ENCODE results near the gene VPS36.
"Not testable (repeated sequence)": the region's sequence is repeated elsewhere in the genome, so short reads cannot be mapped to it uniquely, and the experiment has no call there.

VPS36 gene

DNA sequence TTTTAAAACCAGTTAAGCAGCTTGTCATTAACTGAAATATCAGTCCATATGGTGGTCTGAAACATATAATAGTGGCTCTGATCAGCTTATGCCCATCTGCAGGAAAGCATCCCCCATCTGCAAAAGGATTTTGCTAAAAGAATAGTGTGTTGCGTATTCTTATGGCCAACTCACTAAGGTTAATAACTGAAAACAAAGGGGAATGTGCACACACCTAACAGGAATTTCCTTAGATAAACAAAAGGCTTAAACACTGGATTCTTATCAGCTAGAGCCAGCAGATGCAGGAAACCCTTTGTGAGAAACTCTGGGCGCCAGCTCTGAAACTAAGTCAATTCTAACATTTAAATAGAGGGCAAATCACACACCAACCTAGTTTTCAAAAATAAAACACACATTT, 22.1 kb downstream of the VPS36 start:
- Histone ChIP-seq H3K9me3 (ENCODE audit: control insufficient read depth, low read length) (no peaks in the 10 kb centered on the region), H3K36me3 (ENCODE audit: control insufficient read depth, insufficient read depth, low read length, severe bottlenecking) (peaks cover 76% of the 10 kb centered on the region), H3K27me3 (replicated peaks; ENCODE audit: control insufficient read depth, insufficient read depth, low read length) (no peaks in the 10 kb centered on the region), H3K4me1 (ENCODE audit: control insufficient read depth, insufficient read depth, low read length) (no peaks in the 10 kb centered on the region), H3K4me3 (ENCODE audit: low read length) (no peak overlapping the region), H3K9ac (ENCODE audit: low read length) (no peak overlapping the region)
- peak; percentile 34 for DNase-seq (ENCODE audit: low read depth)

DNA sequence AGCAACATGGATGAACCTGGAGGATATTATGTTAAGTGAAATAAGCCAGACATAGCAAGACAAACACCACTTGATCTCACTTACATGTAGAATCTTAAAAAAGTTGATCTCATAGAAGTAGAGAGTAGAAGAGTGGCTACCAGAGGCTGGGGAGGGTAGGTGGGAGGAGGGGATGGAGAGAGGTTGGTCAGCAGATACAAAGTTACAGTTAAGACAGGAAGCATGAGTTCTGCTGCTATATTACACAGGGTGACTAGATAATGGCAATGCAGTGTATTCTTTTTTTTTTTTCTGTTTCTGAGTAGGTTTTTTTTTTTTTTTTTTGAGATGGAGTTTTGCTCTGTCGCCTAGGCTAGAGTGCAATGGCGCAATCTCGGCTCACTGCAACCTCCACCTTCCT, 29.2 kb downstream of the VPS36 start:
- H3K4me3 ChIP-seq (ENCODE audit: low read length), result no peak overlapping the region
- H3K27me3 ChIP-seq (replicated peaks; ENCODE audit: control insufficient read depth, insufficient read depth, low read length), result no peaks in the 10 kb centered on the region
- no peak overlapping the region for H3K9ac ChIP-seq (ENCODE audit: low read length)
- peaks cover 78% of the 10 kb centered on the region for H3K36me3 ChIP-seq (ENCODE audit: control insufficient read depth, insufficient read depth, low read length, severe bottlenecking)
- no peaks in the 10 kb centered on the region for H3K9me3 ChIP-seq (ENCODE audit: control insufficient read depth, low read length)
- H3K4me1 ChIP-seq (ENCODE audit: control insufficient read depth, insufficient read depth, low read length), result no peaks in the 10 kb centered on the region
- no peak for DNase-seq (ENCODE audit: low read depth)

DNA sequence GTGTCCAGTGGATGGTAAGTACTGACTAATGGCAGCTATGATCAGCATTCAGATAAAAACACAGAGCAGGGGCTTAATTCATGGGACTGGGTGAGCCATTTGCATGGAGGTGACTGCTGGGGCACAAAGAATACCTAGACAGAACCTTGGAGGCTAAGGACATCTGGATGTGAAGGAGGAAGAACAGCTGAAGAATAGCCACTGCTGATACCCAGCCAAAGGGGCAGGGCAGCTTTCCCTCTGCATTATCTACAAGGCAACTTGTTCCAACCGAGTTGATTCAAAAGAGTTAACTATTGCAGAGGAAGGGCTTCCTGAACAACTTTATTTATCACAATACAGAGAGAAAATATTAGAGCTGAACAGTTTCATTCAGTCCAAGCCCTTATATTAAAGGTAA, 31.4 kb downstream of the VPS36 start:
- Histone ChIP-seq H3K4me1 (ENCODE audit: control insufficient read depth, insufficient read depth, low read length) (peaks cover 16% of the 10 kb centered on the region), H3K9me3 (ENCODE audit: control insufficient read depth, low read length) (no peaks in the 10 kb centered on the region), H3K36me3 (ENCODE audit: control insufficient read depth, insufficient read depth, low read length, severe bottlenecking) (peaks cover 71% of the 10 kb centered on the region), H3K4me3 (ENCODE audit: low read length) (no peak overlapping the region), H3K9ac (ENCODE audit: low read length) (no peak overlapping the region), H3K27me3 (replicated peaks; ENCODE audit: control insufficient read depth, insufficient read depth, low read length) (no peaks in the 10 kb centered on the region)
- no peak for DNase-seq (ENCODE audit: low read depth)

DNA sequence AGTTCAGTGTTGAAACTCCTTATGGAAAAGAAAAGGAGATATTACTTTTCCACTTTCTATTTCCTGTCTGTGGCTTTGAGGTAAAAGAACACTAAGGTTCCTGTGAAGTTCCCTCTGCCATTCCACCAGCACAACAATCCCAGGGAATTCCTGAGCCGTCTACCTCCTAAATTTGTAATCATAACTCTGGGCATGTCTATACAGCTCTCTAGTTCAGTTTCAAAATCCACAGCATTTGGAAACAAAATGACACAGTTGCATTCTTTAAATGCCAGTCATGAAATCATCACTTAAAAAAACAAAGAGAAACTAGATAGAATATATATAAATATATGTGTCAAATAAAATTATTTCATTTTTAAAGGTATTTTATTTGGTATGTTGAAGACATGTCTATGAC, 35.5 kb downstream of the VPS36 start:
- DNase-seq (ENCODE audit: low read depth), result peak; percentile 79
- H3K36me3 ChIP-seq (ENCODE audit: control insufficient read depth, insufficient read depth, low read length, severe bottlenecking), result peaks cover 45% of the 10 kb centered on the region

DNA sequence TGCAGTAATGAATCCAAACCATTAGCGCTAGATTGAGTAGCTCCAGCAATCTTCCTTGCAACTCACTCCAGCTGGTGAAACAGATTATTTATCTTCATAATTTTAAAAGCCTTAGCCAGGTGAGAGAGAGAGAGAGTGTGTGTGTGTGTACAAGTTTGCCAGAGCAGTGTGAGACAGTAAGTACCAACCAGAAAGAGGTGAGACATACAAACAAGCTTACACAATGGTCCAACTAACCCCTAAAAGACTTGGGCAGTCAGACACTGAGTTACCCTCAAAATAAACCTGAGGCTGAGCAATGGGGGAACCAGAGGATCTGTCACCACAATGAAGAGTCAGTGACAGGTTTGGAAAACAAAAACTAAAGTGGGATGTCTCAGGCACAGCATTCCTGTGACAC, 36.4 kb downstream of the VPS36 start:
- Histone ChIP-seq H3K9ac (ENCODE audit: low read length) (peak overlapping the region; percentile 68), H3K36me3 (ENCODE audit: control insufficient read depth, insufficient read depth, low read length, severe bottlenecking) (peaks cover 40% of the 10 kb centered on the region), H3K4me3 (ENCODE audit: low read length) (no peak overlapping the region), H3K4me1 (ENCODE audit: control insufficient read depth, insufficient read depth, low read length) (peaks cover 49% of the 10 kb centered on the region), H3K27me3 (replicated peaks; ENCODE audit: control insufficient read depth, insufficient read depth, low read length) (no peaks in the 10 kb centered on the region), H3K9me3 (ENCODE audit: control insufficient read depth, low read length) (no peaks in the 10 kb centered on the region)
- no peak for DNase-seq (ENCODE audit: low read depth)

More for the DNA sequence above, 35.5 kb downstream of the VPS36 start:
- Histone ChIP-seq H3K27me3 (replicated peaks; ENCODE audit: control insufficient read depth, insufficient read depth, low read length) (no peaks in the 10 kb centered on the region), H3K9me3 (ENCODE audit: control insufficient read depth, low read length) (no peaks in the 10 kb centered on the region), H3K9ac (ENCODE audit: low read length) (peak overlapping the region; percentile 68), H3K4me1 (ENCODE audit: control insufficient read depth, insufficient read depth, low read length) (peaks cover 49% of the 10 kb centered on the region), H3K4me3 (ENCODE audit: low read length) (no peak overlapping the region)

DNA sequence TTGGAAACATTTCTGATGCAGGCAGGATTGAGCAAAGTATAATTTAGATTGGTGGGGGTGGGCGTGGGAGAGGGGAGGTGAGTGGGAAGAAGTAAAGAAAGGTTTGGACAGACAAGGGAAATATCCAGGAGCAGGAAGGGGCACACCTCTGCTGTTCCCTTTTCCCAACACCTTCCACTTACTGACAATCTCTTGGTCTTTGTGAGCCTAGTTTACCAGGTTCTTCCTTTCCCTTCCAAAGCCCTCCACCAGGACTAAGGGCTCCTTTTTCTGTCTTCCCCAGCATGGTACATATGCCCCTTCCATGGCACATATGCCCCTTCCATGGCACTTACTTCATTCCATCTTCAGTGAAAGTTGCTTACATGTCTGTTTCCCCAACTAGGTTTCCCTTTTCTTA, 38.3 kb downstream of the VPS36 start:
- H3K4me1 ChIP-seq (ENCODE audit: control insufficient read depth, insufficient read depth, low read length), result peaks cover 49% of the 10 kb centered on the region
- H3K4me3 ChIP-seq (ENCODE audit: low read length), result peak overlapping the region; percentile 47
- H3K36me3 ChIP-seq (ENCODE audit: control insufficient read depth, insufficient read depth, low read length, severe bottlenecking), result peaks cover 28% of the 10 kb centered on the region

DNA sequence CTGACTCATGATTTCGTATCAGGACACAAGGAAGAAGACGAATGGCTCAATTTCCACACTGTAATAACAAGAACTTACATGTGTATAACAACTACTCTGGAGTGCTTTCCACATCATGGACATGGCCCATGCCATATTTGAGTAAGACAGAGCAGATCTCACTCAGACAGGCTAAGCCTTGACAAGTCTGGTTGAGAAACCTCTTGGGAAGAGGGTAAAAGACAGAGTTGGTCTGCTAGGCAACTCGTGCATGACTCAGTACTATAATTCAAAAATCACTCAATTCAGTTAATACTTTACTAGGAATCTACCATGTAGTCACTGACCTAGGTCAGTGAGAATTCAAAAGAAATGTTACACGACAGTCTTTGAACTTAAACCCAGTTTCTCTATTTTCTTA, 38.8 kb downstream of the VPS36 start:
- Histone ChIP-seq H3K9me3 (ENCODE audit: control insufficient read depth, low read length) (no peaks in the 10 kb centered on the region), H3K4me1 (ENCODE audit: control insufficient read depth, insufficient read depth, low read length) (peaks cover 50% of the 10 kb centered on the region), H3K9ac (ENCODE audit: low read length) (peak overlapping the region; percentile 41), H3K27me3 (replicated peaks; ENCODE audit: control insufficient read depth, insufficient read depth, low read length) (no peaks in the 10 kb centered on the region), H3K36me3 (ENCODE audit: control insufficient read depth, insufficient read depth, low read length, severe bottlenecking) (peaks cover 23% of the 10 kb centered on the region), H3K4me3 (ENCODE audit: low read length) (peak overlapping the region; percentile 47)
- DNase-seq (ENCODE audit: low read depth), result peak; percentile 61

More for the DNA sequence above, 38.3 kb downstream of the VPS36 start:
- Histone ChIP-seq H3K9ac (ENCODE audit: low read length) (peak overlapping the region; percentile 41), H3K27me3 (replicated peaks; ENCODE audit: control insufficient read depth, insufficient read depth, low read length) (no peaks in the 10 kb centered on the region), H3K9me3 (ENCODE audit: control insufficient read depth, low read length) (no peaks in the 10 kb centered on the region)
- DNase-seq (ENCODE audit: low read depth), result no peak

DNA sequence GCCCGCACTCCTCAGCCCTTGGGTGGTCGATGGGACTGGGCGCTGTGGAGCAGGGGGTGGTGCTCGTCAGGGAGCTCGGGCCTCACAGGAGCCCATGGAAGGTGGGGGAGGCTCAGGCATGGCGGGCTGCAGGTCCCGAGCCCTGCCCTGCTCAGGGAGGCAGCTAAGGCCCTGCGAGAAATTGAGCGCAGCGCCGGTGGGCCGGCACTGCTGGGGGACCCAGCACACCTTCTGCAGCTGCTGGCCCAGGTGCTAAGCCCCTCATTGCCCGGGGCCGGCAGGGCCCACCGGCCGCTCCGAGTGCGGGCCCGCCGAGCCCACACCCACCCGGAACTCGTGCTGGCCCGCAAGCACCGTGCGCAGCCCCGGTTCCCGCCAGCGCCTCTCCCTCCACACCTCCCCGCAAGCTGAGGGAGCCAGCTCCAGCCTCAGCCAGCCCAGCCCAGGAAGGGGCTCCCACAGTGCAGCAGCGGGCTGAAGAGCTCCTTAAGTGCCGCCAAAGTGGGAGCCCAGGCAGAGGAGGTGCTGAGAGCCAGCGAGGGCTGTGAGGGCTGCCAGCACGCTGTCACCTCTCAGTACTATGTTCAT, 42.3 kb downstream of the VPS36 start:
- not testable (repeated sequence) for H3K4me3 ChIP-seq (ENCODE audit: low read length); DNase-seq (ENCODE audit: low read depth); H3K36me3 ChIP-seq (ENCODE audit: control insufficient read depth, insufficient read depth, low read length, severe bottlenecking); H3K9me3 ChIP-seq (ENCODE audit: control insufficient read depth, low read length); H3K9ac ChIP-seq (ENCODE audit: low read length); H3K27me3 ChIP-seq (replicated peaks; ENCODE audit: control insufficient read depth, insufficient read depth, low read length)
- peaks cover 39% of the 10 kb centered on the region for H3K4me1 ChIP-seq (ENCODE audit: control insufficient read depth, insufficient read depth, low read length)

DNA sequence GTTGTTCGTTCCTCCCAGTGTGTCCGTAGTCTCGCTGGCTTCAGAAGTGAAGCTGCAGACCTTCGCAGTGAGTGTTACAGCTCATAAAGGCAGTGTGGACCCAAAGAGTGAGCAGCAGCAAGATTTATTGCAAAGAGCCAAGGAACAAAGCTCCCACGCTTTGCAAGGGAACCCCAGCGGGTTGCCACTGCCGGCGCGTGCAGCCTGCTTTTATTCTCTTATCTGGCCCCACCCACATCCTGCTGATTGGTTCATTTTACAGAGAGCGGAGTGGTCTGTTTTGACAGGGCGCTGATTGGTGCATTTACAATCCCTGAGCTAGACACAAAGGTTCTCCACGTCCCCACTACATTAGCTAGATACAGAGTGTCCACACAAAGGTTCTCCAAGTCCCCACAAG, 43.0 kb downstream of the VPS36 start:
- not testable (repeated sequence) for DNase-seq (ENCODE audit: low read depth); H3K36me3 ChIP-seq (ENCODE audit: control insufficient read depth, insufficient read depth, low read length, severe bottlenecking); H3K9me3 ChIP-seq (ENCODE audit: control insufficient read depth, low read length); H3K4me3 ChIP-seq (ENCODE audit: low read length); H3K27me3 ChIP-seq (replicated peaks; ENCODE audit: control insufficient read depth, insufficient read depth, low read length); H3K9ac ChIP-seq (ENCODE audit: low read length)
- peaks cover 33% of the 10 kb centered on the region for H3K4me1 ChIP-seq (ENCODE audit: control insufficient read depth, insufficient read depth, low read length)

DNA sequence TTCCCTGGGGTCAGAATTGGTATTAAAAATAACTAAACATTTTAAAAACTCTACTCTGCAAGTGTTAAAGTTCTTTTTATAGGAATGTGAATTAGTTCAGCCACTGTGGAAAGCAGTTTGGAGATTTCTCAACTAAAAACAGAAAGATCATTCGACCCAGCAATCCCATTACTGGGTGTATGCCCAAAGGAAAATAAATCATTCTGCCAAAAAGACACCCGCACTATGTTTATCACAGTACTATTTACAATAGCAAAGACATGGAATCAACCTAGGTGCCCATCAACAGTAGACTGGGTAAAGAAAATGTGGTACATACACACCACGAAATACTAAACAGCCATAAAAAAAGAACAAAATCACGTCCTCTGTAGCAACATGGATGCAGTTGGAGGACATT, 43.8 kb downstream of the VPS36 start:
- no peak for DNase-seq (ENCODE audit: low read depth)
- Histone ChIP-seq H3K4me1 (ENCODE audit: control insufficient read depth, insufficient read depth, low read length) (peaks cover 25% of the 10 kb centered on the region), H3K9ac (ENCODE audit: low read length) (peak overlapping the region; percentile 71), H3K4me3 (ENCODE audit: low read length) (peak overlapping the region; percentile 91), H3K36me3 (ENCODE audit: control insufficient read depth, insufficient read depth, low read length, severe bottlenecking) (no peaks in the 10 kb centered on the region), H3K27me3 (replicated peaks; ENCODE audit: control insufficient read depth, insufficient read depth, low read length) (no peaks in the 10 kb centered on the region), H3K9me3 (ENCODE audit: control insufficient read depth, low read length) (no peaks in the 10 kb centered on the region)

DNA sequence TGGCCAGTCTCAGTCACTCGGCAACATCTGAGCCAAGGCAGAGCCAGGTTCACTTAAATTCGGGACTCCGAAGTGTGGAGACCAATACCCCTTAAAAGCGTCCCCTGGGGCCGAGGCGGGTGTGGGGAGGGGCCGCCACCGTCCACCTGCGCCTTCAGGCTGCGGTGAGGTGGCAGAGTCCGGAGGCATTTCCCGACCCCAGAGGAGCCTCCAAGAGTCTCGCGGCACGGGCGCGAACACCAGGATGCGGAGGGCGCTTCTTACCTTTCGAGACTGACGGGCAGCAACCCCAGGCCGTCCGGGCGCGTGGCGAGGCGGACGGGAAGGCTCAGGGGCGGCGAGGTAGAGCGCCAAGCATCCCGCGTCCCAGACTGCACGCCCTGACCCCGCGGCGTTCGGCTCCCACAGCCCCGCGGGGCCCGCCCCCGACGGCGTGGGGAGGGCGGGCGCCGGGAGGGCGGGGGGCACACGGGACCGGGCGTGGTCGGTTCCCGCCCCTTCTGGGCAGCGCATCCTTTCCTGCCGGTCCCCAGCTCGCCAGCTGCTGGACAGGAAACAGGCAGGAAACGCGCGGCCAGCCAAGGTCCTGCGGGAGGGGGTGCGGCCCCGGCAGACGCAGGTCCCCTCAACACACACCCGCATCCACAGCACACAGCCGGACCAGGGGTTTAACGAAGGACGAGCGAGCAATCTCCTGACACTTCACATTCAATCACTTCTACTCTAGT, 44.5 kb downstream of the VPS36 start, which contains the start of gene THSD1:
Gene THSD1, minus strand, starts transcription at position 406 of the 728 bp plus-strand sequence. CDS start 3,572 bp downstream, outside the sequence.
- H3K9ac ChIP-seq (ENCODE audit: low read length), result peak within 1 kb of the TSS; percentile 86
- H3K4me3 ChIP-seq (ENCODE audit: low read length), result peak within 1 kb of the TSS; percentile 91
- peaks cover 18% of the 10 kb centered on the region for H3K4me1 ChIP-seq (ENCODE audit: control insufficient read depth, insufficient read depth, low read length)
- DNase-seq (ENCODE audit: low read depth), result peak; percentile 63
- H3K9me3 ChIP-seq (ENCODE audit: control insufficient read depth, low read length), result no peaks in the 10 kb centered on the region
- H3K27me3 ChIP-seq (replicated peaks; ENCODE audit: control insufficient read depth, insufficient read depth, low read length), result no peaks in the 10 kb centered on the region
- H3K36me3 ChIP-seq (ENCODE audit: control insufficient read depth, insufficient read depth, low read length, severe bottlenecking), result no peaks in the 10 kb centered on the region

Measured in adipocyte (in vitro differentiated cells).